ENCODE results near the gene KRTAP5-5. TPM values are rescaled to one million over a fixed set of nuclear protein-coding genes. Genes with fewer than 3 reads are reported as not detected.
"Not testable (repeated sequence)": the region's sequence is repeated elsewhere in the genome, so short reads cannot be mapped to it uniquely, and the experiment has no call there.

Gene KRTAP5-5
- total RNA-seq, 1 experiment from 2014 or later: not detected

GRCh38 chr11:1662699-1663283 is 33.2 kb downstream of the KRTAP5-5 start:
- not testable (repeated sequence) for H3K23ac ChIP-seq (ENCODE audit: insufficient read length, low read depth, low read length); H3K4ac ChIP-seq (ENCODE audit: low read depth, low read length); H3K4me3 Mint-ChIP-seq; H4K20me1 ChIP-seq (ENCODE audit: control insufficient read depth, insufficient read depth, insufficient read length); H3K18ac ChIP-seq (ENCODE audit: insufficient read length, low read depth, low read length); H3K27ac ChIP-seq (ENCODE audit: insufficient read length, low read depth, low read length); DNase-seq; H2AFZ ChIP-seq (ENCODE audit: low read length); H3K36me3 Mint-ChIP-seq (ENCODE audit: insufficient read depth in 1 of 3, low read depth in 3 of 3); H3K9me3 ChIP-seq (ENCODE audit: control insufficient read depth, low read depth, low read length); H3K4me2 ChIP-seq (ENCODE audit: insufficient read depth, insufficient read length, low read length); H3K27ac Mint-ChIP-seq; H2BK120ac ChIP-seq (ENCODE audit: low read depth, low read length, poor library complexity, severe bottlenecking); H3T11ph ChIP-seq (ENCODE audit: low read length); H3K23me2 ChIP-seq (ENCODE audit: insufficient read length, low read depth, low read length, poor library complexity, severe bottlenecking); H2BK12ac ChIP-seq (ENCODE audit: insufficient read length, low read depth, low read length); H4K91ac ChIP-seq (ENCODE audit: insufficient read length, low read depth, low read length); H3K9me3 Mint-ChIP-seq; H3K4me1 Mint-ChIP-seq; H3K79me2 ChIP-seq (ENCODE audit: insufficient read depth, low read length); H3K9ac ChIP-seq (ENCODE audit: extremely low read depth, insufficient read length, low read length); H4K8ac ChIP-seq (replicated peaks; ENCODE audit: insufficient read length, low read depth, low read length); H3K4me1 ChIP-seq (ENCODE audit: insufficient read depth, low read length); H3K27me3 ChIP-seq (ENCODE audit: insufficient read depth, low read length); H2BK20ac ChIP-seq (ENCODE audit: low read depth, low read length, poor library complexity, severe bottlenecking); H2BK15ac ChIP-seq (ENCODE audit: low read depth, low read length); H2BK5ac ChIP-seq (ENCODE audit: insufficient read length, low read length); H4K5ac ChIP-seq (ENCODE audit: insufficient read length, low read depth, low read length); H3K56ac ChIP-seq (ENCODE audit: insufficient read length, low read depth, low read length); H3K79me1 ChIP-seq (ENCODE audit: insufficient read depth, low read depth, low read length, poor library complexity, severe bottlenecking); H3K14ac ChIP-seq (ENCODE audit: insufficient read depth, low read length); H2AK5ac ChIP-seq (ENCODE audit: insufficient read length, low read length)
- WGBS (ENCODE audit: extremely low coverage, insufficient read length, low lambda C conversion rate): no CpG with 5 or more reads among the region's 18 CpGs
- peaks cover 30% of the 10 kb centered on the region for H3K27me3 Mint-ChIP-seq (ENCODE audit: low read depth)
